Thymus (tissue), 11 donors: Measurements from ENCODE around the gene ZMYM4. TPM values are rescaled to one million over a fixed set of nuclear protein-coding genes. Genes with fewer than 3 reads are reported as not detected.
"Not testable (repeated sequence)": the region's sequence is repeated elsewhere in the genome, so short reads cannot be mapped to it uniquely, and the experiment has no call there.

Experiments
- DNase-seq, 9 donors: peaks; one replicate each; pipeline ENCODE4 v3.0.0-alpha.2; 2013; ENCODE audit warnings: low spot score in 9 of 9, low read depth in 6 of 9, missing footprints in 1 of 9
- H3K27ac ChIP-seq, 2 donors: one replicate each; pipeline ENCODE4 v1.5.1; 2013; ENCODE audit warnings: control low read depth in 1 of 2, low read depth in 1 of 2, low read length in 1 of 2, mild to moderate bottlenecking in 1 of 2, moderate library complexity in 1 of 2
- H3K27me3 ChIP-seq, 2 donors: one replicate each; pipeline ENCODE4 v1.5.1; 2013; ENCODE audit warnings: low read length in 1 of 2; ENCODE audit not compliant: control insufficient read depth in 2 of 2, insufficient read depth in 1 of 2
- H3K36me3 ChIP-seq, 2 donors: one replicate each; pipeline ENCODE4 v1.5.1; 2013; ENCODE audit warnings: low read length in 1 of 2, mild to moderate bottlenecking in 1 of 2, moderate library complexity in 1 of 2; ENCODE audit not compliant: control insufficient read depth in 2 of 2, insufficient read depth in 2 of 2
- H3K4me1 ChIP-seq, 2 donors: one replicate each; pipeline ENCODE4 v1.5.1; 2013; ENCODE audit warnings: low read length in 2 of 2; ENCODE audit not compliant: control insufficient read depth in 2 of 2, insufficient read depth in 2 of 2
- H3K4me3 ChIP-seq, 2 donors: one replicate each; pipeline ENCODE4 v1.5.1; 2013; ENCODE audit warnings: low read length in 2 of 2, control low read depth in 1 of 2, mild to moderate bottlenecking in 1 of 2
- H3K9me3 ChIP-seq, 2 donors: one replicate each; pipeline ENCODE4 v1.5.1; 2013; ENCODE audit warnings: low read length in 1 of 2, mild to moderate bottlenecking in 1 of 2; ENCODE audit not compliant: control insufficient read depth in 2 of 2, insufficient read depth in 1 of 2
- WGBS: extraction: QIAGEN DNeasy Blood & Tissue Kit; methylation state at CpG from one replicate; pipeline ENCODE4 v1.1.7; 2013; 5-methylcytosine and 5-hydroxymethylcytosine counted together
- polyA plus RNA-seq: library from polyadenylated mRNA; stranded (reverse); fragments of 200-250 nt; gene quantifications from one replicate; pipeline ENCODE4 v1.2.3, GENCODE V29; 2013
- total RNA-seq: library from RNA; stranded (reverse); fragments of 120-200 nt; gene quantifications from one replicate; pipeline ENCODE4 v1.2.4, GENCODE V29; 2013
- donor health status: healthy.

ZMYM4 gene
- total and polyA plus RNA-seq, 2 donors = 17.3 to 31.6 TPM

DNA sequence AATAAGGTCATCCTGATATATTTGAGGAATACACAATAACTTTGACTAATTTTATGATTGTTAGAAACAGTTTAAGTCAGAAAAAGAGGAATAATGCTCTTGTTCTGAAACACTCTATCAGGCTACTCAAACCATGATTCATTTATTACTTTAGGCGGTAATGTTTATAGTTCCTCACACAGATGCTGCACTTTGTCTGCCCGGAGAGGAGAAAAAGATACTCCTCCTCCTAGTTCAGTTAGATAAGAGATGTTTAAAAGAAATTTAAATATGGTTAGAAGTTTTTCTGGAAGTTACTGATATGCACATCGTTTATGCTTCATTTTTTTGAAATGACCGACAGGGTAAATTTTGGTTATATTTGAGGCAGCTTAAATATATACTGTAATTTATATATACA lies 103.0 kb downstream of the ZMYM4 start:
- Histone ChIP-seq H3K4me1 (peaks cover 0 to 6% of the 10 kb centered on the region in 2 donors), H3K36me3 (peaks cover 0 to 9% of the 10 kb centered on the region in 2 donors), H3K9me3 (no peaks in the 10 kb centered on the region), H3K27ac (no peak overlapping the region), H3K4me3 (no peak overlapping the region), H3K27me3 (no peaks in the 10 kb centered on the region)
- 98% methylated on average over 4 of the region's 4 CpGs for WGBS
- DNase-seq = no peak

DNA sequence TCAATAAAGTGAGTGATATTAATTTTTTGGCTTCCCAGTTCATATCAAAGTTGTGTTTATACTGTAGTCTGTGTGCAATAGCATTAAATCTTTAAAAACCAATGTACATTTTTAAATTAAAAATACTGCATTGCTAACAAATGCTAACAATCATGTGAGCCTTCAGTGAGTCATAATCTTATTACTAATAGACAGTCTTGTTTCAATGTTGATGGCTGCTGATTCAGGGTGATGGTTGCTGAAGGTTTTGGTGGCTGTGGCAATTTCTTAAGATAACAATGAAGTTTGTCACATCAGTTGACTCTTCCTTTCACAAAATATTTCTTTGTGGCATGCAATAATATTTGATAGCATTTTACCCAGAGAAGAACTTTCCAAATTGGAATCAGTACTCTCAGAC lies 109.0 kb downstream of the ZMYM4 start:
- H3K4me3 ChIP-seq = no peak overlapping the region
- peaks cover 0 to 3% of the 10 kb centered on the region in 2 donors for H3K36me3 ChIP-seq
- H3K27me3 ChIP-seq = no peaks in the 10 kb centered on the region
- H3K4me1 ChIP-seq = no peaks in the 10 kb centered on the region
- H3K9me3 ChIP-seq = no peaks in the 10 kb centered on the region
- no peak overlapping the region for H3K27ac ChIP-seq
- DNase-seq = no peak

DNA sequence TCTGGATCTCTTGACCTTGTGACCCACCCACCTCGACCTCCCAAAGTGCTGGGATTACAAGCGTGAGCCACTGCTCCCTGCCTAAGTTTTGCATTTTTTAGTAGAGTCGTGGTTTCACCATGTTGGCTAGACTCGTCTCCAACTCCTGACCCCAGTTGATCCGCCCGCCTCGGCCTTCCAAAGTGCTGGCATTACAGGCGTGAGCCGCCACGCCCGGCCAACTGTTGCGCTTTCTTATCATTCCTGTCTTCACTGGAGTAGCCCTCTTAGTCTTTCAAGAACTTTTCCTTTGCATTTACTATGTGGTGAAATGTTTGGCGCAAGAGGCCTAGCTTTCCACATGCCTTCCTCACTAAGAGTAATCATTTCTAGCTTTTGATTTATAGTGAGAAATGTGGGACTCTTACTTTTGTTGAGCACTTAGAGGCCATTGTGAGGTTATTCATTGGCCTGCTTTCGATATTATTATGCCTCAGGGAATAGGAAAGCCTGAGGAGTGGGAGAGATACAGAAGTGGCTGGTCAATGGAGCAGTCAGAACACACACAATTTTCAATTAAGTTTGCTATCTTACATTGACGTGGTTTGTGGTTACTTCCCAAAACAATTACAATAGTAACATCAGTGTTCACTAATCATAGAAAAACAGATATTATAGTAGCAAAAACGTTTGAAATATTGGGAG lies 111.0 kb downstream of the ZMYM4 start:
- Histone ChIP-seq H3K4me1 (no peaks in the 10 kb centered on the region), H3K4me3 (no peak overlapping the region), H3K36me3 (peaks cover 0 to 3% of the 10 kb centered on the region in 2 donors), H3K27me3 (no peaks in the 10 kb centered on the region), H3K9me3 (no peaks in the 10 kb centered on the region), H3K27ac (no peak overlapping the region)
- DNase-seq = no peak
- 95% methylated on average over 16 of the region's 16 CpGs for WGBS

DNA sequence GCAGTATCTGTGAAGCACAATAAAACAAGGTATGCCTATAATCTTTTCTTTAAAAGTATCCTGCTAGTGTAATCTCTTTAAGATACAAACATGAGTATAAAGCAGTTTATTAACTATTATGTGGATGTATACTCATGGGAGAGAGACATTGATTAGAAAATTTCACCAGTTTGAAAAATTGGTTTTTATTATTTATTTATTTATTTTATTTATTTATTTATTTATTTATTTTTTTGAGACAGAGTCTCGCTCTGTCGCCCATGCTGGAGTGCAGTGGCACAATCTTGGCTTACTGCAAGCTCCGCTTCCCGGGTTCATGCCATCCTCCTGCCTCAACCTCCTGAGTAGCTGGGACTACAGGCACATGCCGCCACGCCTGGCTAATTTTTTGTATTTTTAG lies 111.6 kb downstream of the ZMYM4 start:
- not testable (repeated sequence) for H3K9me3 ChIP-seq, H3K27ac ChIP-seq, DNase-seq, H3K4me3 ChIP-seq, H3K4me1 ChIP-seq, H3K27me3 ChIP-seq, H3K36me3 ChIP-seq
- 99% methylated on average over 6 of the region's 6 CpGs for WGBS

DNA sequence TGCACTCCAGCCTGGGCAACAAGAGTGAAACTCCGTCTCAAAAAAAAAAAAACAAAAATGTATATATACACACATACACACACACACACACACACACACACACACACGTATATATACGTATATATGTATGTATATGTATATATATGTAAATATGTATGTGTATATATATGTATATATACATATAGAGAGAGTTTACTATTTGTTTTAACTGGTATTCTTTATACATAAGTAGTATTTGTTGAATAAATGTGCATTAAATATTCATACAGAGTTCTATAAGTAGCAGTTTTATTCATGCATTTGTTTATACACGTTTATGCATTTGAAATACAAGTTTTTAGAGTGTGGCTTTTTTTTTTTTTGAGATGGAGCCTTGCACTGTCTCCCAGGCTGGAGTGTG lies 113.6 kb downstream of the ZMYM4 start:
- DNase-seq = no peak
- Histone ChIP-seq H3K36me3 (peaks cover 6 to 8% of the 10 kb centered on the region in 2 donors), H3K4me1 (no peaks in the 10 kb centered on the region), H3K4me3 (no peak overlapping the region), H3K27me3 (no peaks in the 10 kb centered on the region), H3K27ac (no peak overlapping the region), H3K9me3 (no peaks in the 10 kb centered on the region)
- WGBS = 93% methylated on average over 4 of the region's 4 CpGs

DNA sequence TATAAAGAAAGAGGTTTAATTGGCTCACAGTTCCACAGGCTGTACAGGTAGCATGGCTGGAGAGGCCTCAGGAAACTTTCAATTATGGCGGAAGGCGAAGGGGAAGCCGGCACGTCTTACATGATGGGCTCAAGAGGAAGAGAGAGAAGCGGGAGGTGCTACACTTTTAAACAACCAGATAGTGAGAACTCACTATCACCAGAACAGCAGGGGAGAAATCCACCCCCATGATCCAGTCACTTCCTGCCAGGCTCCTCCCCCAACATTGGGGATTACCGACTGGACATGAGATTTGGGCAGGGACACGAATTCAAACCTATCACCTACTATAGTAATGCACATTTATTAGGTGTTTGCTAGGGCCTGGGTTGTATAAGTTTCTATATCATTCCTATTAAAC lies 117.8 kb downstream of the ZMYM4 start:
- DNase-seq = no peak
- over 99% methylated on average over 7 of the region's 7 CpGs for WGBS
- no peaks in the 10 kb centered on the region for H3K9me3 ChIP-seq
- H3K27me3 ChIP-seq = no peaks in the 10 kb centered on the region
- no peak overlapping the region for H3K4me3 ChIP-seq
- H3K27ac ChIP-seq = no peak overlapping the region
- no peaks in the 10 kb centered on the region for H3K4me1 ChIP-seq
- peaks cover 12 to 21% of the 10 kb centered on the region in 2 donors for H3K36me3 ChIP-seq

DNA sequence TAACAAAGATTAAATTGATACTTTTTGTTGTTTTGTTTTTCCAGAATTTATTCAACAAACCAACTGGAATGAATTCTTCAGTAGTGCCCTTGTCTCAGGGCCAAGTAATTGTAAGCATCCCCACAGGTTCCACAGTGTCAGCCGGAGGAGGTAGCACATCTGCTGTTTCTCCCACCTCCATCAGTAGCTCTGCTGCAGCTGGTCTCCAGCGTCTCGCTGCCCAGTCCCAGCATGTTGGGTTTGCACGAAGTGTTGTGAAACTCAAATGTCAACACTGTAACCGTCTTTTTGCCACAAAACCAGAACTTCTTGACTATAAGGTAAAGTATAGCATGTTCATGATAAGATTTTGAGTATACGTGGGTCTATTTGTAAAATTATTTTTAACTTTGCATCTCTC lies 118.5 kb downstream of the ZMYM4 start:
- 97% methylated on average over 6 of the region's 6 CpGs for WGBS
- Histone ChIP-seq H3K27me3 (no peaks in the 10 kb centered on the region), H3K9me3 (no peaks in the 10 kb centered on the region), H3K27ac (no peak overlapping the region), H3K36me3 (peaks cover 12 to 21% of the 10 kb centered on the region in 2 donors), H3K4me1 (no peaks in the 10 kb centered on the region), H3K4me3 (no peak overlapping the region)
- no peak for DNase-seq

DNA sequence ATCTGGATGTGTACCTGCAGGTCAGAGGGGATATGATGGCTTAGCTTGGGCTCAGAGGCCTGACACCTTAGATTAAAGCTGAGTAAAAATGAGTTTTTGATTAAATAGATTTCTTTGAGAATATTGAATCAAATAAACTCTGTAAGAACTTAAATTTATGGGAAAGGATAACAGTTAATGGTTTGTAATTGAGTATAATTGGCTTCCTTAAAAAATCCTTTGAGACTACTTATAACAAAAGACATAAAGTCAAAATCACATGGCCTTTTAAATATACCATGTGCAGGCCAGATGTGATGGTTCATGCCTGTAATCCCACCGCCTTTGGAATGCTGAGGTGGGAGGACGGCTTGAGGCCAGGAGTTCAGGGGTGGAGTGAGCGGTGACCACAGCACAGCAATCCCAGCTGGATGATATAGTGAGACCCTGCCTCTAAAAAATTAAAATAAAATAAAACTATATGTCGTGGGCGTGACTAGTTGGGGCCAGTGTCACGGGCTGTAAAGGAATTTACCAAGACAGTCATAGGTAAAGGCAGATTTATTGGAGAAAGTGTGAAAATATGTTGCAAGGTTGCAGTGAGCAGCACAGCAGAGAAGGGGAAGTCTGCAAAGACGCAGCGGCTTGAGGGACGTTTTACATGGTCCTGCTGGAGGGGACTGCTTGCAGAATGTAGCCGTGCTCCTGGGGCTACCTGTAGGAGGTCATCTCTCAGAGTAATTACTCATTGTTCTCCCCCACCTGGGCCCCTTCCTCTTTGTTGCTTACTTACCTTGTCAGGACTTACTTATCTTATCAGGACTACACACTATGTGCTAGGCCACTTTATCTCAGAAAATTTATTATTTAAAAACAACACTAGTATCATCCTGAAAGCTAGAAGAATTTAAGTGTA lies 122.3 kb downstream of the ZMYM4 start:
- Histone ChIP-seq H3K4me3 (no peak overlapping the region), H3K27me3 (no peaks in the 10 kb centered on the region), H3K9me3 (no peaks in the 10 kb centered on the region), H3K4me1 (no peaks in the 10 kb centered on the region), H3K36me3 (peaks cover 26 to 48% of the 10 kb centered on the region in 2 donors), H3K27ac (no peak overlapping the region)
- DNase-seq = no peak
- 98% methylated on average over 10 of the region's 10 CpGs for WGBS

DNA sequence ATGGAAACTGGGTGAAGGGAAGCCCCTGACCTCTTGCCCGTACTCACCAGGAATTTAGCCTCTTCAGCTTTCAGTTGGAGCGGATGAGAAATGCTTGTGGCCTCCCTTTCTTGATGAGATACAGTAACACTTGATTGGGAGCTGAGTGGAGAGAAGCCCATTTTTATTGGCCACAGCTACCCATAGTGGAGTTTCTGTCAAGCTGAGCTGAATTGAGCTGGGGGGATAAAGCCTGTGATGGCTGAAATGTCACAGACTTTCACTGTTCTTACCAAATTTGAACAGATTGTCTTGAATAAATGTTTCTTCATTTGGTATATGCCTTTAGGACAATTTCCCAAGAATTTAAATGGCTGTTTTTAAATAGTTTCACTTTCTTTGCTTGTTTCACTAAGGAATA lies 125.9 kb downstream of the ZMYM4 start:
- Histone ChIP-seq H3K9me3 (no peaks in the 10 kb centered on the region), H3K27ac (no peak overlapping the region), H3K4me1 (no peaks in the 10 kb centered on the region), H3K4me3 (no peak overlapping the region), H3K27me3 (no peaks in the 10 kb centered on the region), H3K36me3 (peaks cover 19 to 62% of the 10 kb centered on the region in 2 donors)
- no peak for DNase-seq
- 100% methylated on average over 2 of the region's 2 CpGs for WGBS
